HG03175 (cell line): ENCODE data around the gene GFOD1.
A peak's percentile ranks its signal among the peaks of the same experiment; 100 is the strongest.

Experiments used
- ATAC-seq: cut with Tn5 transposase; IDR thresholded peaks from one replicate; pipeline ENCODE4 v1.9.1; 2021; ENCODE audit warnings: mild to moderate bottlenecking, moderate library complexity; ENCODE audit not compliant: unreplicated experiment

GFOD1 gene

DNA sequence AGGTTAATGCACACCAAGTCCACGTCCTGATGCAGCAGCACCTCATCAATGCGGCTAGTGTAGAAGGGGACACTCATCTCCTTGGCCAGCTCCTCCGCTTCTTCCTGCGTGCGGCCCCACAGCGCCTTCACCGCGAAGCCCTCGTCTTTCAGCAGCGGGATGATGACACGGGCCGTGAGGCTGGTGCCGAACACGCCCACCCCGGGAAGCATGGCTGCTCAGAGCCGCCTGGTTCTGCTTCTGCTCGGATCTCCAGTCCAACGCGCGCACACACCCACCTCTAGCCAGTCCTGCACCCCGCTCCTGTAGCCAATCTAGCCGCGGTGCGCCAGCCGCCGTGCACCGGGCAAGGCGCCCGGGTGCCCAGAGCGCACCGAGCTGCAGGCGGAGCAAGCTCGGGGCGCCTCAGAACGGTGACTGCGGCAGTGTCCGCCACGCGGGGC is 700 bp downstream of the GFOD1 start:
- peak; percentile 38 for ATAC-seq

DNA sequence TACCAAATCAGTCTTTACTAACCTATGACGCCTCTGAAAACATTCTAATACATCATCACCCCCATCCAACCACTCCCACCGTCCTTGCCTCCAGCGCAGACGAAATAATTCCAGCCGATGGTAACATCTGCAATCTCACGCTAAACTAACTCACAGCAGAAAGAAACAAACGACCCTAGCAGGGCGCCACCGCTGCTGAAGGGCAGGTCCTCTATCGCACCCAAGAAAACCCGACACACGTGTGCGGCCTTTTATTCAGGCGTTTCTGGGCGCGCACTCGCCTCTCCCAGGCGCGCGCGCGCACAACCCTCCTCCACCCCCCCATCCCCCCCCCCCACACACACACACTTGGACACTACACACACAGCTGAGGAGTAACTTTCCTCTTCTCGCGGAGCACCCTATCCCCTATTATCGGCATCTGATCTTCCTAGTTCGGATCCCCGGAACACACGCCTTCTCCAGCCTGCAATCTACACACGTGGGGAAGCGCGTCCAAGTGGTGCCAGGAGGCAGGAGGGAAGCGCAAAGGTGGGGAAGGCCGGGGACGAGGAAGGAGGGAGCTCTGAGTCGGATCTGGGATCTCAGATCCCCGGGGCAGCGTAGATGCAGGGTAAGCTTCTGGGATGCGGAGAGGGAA is 1.4 kb downstream of the GFOD1 start:
- no peak for ATAC-seq

DNA sequence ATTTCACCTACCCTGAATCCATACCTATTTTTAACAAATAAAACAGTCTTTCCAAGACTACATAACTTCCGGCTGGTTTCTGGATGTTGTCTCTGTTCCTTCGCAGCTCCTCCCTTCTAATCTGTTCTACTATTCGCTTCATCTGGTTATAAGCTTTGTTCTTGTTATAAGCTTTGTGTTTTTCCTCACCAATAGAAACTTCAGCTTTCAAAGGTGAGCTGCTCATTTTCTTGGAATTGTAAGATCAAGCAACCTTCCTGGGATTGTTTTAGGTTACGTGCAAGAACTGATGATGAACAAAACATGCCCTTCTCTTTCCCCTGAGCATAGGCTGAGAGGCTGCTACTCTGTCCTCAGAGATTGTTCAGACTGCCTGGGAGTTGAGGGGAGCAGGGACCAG is 2.1 kb downstream of the GFOD1 start:
- no peak for ATAC-seq

DNA sequence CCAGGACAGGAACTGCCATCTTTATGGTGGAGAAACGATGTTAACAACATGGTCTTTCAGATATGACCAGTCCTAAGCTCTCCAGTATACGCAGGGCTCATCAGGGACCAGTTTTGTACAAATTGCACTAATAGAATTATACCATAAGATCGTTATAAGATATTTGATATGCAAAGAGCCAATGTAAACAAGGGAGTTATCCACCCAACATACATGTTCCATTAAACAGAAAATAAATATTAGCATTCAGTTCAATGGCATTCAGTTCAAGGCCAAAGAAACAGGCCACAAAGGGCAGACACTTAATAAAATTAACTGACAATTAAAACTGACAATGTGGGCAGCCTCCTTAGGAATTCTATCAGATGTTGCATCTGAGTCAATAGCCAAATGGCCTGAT is 2.6 kb downstream of the GFOD1 start:
- no peak for ATAC-seq

DNA sequence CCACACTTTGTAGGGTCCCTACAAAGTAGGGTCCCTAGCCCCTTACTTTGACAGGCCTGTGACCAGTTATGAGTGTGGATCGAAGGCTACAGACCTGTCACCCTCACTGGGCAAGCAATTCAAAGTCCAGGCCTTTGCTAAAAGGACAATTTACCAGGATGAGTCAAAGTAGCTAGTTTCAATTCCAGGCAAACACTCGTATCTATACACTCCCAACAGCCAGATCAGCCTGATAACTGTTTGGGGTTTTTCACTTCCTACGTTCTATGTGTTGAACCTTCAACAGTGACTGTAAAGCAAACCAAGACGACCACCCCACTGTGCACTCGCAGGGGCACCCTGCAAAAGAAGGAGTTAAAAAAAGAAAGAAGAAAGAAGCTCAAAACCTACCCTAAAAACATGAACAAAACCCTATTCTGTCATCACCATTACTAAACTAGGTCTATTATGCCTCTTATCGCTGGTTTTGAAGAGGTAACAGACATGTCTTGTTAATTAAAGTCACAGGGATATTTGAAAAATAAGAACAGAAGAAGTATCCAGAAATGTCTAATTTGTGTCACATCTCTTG is 3.2 kb downstream of the GFOD1 start:
- ATAC-seq = no peak

DNA sequence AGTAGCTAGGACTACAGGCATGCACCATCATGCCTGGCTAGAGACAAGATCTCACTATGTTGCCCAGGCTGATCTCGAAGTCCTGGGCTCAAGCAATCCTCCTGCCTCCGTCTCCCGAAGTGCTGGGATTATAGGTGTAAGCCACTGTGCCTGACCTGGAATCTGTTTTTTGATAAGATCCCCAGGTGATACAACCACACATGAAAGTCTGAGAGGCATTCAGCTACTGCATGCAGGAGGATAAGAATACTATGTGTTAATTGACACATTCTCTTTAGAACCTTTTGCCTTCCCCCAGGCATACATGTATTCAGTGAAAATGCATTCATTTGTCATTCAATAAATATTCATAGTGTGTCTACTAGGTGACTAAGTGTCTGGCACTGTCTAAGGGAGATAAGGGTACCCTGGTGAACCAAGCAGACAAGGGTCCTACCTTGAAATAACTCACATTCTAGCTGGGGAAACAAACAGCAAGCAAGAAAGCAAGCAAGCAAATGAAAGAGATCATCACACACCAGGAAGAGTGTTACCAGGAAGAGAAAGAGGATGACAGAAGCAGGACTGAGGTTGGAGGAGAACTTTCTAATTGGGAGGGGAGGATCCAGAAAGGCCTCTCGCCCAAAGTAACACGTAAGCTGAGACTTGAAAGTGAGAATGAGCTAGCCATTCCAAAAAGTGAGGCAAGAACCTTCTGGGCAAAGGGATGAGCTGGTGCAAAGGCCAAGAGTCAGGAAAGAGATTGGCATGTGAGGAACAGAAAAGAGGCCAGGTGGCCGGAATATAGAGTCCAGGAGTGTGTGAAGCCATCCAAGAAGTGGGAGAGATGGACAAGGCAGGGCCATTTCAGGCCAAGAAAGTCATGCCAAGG is 6.5 kb downstream of the GFOD1 start:
- ATAC-seq = no peak

DNA sequence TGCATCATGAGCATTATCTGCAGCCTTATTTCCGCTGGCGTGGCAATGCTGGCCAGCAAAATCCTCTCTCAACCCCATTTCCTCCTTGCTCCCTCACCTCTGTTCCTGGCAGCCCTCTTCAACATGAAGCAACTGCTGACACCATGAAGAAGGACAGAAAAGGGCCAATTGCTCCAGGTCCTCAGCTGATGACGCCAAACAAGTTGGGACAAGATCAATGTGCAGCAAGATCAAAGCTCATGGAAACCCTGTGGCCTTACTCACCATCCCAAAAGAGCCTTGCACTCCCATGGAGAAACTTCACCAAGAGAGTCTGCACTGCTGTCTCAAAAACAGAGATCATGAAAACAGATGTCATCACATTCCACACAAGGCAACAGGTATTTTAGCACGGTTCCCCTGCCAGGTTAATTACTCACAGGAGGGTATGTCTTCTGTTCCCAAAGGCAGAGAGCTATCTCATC is 7.4 kb downstream of the GFOD1 start:
- no peak for ATAC-seq

DNA sequence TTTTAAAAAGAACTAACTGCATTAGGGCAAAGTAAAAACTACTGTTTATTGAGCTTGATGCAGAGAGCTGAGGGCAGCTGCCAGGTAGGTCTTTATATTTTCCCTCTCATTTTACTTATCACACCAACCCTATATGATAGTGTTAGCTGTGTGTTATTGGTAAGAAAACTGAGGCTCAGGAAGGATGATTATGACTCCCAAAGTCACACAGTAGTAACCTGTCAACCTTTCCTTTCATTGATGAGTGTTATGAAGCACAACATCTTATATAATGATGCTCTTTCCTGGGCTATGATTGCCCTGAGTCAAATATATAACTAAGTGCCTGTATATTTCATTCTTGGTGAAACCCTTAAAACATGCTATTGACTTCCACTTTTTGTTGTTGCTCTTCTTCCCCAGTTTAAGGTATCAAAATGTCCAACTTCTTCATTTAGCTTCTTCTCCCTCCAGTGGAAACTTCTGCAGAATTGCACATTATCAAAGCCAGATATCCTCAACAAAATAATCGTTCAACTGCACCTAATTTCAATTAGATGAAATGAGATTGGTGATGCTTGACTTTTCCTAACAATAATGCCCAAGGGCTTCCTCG is 8.1 kb downstream of the GFOD1 start:
- no peak for ATAC-seq

DNA sequence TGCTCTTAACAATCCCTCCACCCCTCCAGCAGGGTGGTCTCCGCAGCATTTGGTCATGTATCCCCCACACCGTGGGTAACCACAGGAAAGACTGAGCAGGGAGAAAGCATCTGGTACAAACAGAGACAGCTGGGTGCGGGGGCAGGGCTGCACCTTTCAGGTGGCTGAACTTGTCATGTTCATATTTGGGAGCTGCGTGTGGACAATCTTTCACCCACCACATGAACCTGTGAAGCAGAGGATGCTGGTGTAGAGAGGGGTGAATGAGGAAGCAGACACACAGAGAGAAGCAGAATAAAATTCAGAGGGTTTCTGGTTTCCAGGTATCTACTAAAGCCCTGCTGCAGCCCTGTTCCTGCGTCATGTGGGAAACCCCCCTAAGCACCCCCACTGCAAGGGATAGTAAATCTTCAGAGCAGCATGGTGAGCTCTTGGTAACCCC is 8.9 kb downstream of the GFOD1 start:
- no peak for ATAC-seq

DNA sequence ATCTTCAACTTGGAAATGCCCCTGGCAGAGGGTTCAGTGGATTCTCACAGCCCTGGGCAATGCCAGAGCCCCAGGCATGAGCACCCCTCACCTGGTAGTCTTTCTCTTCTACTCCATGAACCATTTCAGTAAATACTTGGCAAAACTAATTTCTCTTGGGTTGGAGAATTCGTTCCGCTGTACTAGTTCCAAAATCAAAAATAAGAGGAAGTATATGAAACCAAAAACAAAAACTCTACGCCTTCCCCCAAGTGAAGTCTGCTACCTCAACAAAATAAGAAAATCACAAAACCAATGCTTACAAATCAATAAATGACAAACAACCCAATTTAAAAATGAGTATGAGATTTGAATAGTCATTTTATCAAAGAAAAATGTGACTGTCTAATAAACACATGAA is 12.6 kb downstream of the GFOD1 start:
- no peak for ATAC-seq

DNA sequence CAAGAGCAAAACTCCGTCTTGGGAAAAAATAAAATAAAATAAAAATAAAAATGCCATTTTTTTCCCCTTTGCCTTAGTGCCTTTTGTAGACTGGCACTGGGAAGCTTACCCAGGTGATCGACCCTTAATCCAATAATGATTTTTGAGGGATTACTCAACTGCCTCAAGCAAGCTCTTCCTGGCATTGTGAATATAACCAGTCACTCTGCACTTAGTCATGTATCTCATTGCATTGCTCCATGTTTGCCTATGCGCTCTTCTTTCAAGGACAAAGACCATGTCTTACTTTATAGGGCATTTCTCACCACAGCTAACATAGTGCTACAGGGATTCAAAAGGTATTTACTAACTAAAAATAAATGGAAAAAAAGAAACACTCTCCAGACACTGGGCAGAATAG is 13.0 kb downstream of the GFOD1 start:
- no peak for ATAC-seq

DNA sequence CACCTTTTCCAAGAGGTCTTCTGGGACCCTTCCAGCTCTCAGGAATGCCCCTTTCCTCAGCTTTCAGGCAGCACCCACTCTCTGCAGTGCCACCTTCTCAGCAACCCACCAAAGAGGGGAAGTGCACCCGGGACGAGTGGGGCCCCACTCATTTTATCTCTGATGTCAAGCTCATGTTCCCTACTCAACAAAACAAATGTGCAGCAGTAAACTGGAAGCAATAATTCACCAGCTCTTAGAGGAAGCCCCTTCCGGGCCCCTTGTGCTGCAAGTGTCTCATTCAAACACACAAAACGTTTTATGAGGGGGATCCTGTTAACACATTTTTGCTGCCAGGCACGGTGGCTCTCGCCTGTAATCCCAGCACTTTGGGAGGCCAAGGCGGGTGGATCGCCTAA is 13.6 kb downstream of the GFOD1 start:
- no peak for ATAC-seq

DNA sequence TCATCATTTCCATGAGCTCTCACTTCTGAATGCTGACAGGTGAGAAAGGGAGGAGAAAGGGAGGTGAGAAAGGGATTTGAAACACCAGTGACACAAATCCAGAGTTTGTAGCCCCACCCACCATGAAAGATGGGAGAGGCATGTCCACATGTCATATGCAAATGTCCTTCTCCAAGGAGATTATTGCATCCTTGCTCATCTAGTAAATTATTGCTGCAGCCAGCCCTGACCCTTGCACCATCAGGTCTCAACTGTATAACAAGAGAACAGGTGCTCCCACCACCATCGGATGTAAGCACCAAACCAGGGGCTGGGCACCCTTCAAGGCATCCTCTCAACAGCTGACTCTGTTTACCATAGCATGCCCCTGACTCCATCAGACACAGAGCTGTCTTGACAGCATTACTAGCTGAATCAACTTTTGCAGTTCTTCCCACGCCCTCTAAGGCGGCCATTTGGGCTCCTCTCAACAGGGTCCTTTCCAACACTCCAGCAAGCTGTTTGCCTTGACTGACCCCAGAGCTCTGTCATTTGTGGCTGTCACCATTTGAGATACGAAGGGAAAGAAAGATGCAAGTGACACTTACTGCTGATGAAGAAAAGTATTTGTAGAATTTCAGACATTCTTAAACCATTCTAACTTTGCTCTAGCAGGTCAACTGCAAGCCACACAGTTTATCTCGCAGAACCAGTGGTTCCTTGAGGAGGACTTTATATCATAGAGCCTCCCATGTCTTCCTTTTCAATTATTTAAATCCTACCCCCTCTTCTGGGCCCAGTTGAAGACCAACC is 14.2 kb downstream of the GFOD1 start:
- no peak for ATAC-seq

DNA sequence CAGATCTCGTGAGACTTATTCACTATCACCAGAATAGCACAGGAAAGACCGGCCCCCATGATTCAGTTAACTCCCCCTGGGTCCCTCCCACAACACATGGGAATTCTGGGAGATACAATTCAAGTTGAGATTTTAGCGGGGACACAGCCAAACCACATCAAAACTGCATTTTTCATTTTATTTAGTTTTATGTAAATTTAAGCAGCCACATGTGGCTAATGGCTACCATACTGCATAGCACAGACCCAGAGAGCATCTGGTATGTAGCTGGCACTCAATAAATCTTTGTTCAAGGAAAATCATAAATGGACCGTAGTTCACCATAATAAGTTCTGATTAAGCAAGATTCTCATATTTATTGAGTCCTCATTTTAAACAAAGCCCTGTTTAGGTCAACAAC is 15.3 kb downstream of the GFOD1 start:
- no peak for ATAC-seq

DNA sequence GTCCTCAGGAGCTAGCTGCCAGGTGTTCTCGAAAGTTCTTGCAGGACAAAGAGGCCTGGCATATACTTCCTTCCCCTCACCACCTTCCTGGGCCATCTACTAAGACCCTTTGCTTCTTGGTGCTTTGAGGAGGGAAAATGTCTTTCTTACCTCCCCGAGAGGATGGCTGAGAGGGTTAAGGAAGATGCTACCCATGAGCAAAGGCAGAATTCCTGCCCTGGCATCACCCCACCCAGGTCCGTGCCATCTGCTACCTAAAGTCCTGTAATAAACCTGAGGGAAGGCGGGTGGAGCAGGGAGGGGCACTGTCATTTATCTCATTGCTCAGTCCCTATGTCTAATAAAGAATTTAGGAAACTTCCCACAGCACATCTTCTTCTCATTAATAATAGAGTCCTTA is 16.2 kb downstream of the GFOD1 start:
- ATAC-seq = no peak

DNA sequence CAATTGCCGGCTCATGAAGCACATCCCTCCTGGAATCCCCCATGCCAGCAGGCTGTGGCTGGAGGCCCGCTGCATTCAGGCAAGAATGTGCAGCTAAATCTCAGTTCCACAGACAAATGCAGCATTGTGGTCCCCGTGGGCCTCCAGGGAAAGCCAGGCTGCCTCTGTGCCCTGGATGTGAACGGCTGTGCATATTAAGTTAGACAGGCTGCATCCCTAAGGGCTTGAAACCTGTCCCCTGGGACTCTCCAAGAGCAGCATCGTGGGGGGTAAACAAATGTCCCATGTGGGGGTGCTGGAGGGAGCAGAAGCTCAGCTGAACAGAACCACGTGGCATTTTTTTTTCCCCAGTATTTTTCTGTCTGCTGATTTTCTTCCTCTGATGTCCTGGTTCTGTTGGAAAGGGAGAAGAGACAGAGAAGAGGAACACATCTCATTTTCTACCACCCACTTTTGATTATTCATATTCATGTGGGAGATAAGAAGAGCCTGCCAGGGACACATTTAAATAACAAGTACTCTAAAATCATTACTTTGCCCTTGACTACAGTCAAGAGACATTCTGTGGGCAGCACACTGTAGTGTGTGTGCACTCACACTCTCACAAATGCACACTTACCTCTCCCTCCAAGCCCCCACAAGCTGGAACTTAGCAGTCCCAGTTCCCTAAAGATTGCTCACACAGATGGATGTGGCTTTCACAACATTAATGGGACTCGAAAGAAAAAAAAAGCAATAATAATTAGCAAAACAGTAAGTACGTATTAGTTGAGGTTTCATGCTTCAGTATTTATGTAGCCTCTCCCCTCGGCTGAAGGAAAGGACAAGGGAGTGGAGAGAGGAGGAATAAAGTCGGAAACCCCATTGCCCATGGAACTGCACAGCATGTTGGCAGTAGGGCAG is 16.9 kb downstream of the GFOD1 start:
- no peak for ATAC-seq

DNA sequence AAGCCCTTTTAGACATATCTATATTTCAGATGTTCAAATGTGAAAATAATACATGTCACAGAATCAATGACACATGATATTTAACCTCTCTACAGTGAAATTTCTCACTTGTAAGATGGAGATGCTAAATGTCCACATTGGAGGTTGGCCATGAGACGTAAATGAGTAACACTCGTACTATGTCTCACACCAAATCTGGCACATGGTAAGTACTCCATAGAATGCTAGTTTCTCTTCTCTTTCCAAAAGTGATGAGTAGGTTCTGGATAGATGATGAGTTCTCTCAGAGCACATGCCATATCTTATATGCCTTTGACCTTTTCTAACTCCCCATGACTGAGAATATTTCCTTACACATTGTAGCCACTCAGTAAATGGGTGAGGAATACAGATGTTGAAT is 17.7 kb downstream of the GFOD1 start:
- ATAC-seq = no peak

DNA sequence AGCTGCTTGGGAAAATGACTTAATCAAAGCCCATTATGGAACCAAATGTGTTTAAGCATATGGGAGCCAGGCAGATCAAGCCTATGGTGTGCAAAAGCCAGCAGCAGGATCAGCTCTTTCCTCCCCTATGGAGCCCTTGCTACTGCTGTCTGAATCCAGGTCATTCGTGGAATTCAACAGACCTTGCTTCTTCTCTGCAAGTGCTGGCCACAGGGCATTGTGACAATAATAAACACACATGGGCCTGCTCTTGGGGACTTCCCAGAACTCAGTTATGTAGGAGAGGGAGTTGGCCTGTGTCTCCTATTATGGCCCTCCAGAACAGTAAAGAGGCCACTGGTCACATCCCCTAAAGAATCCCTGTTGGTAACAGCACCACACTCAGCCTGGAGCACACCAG is 18.6 kb downstream of the GFOD1 start:
- no peak for ATAC-seq

DNA sequence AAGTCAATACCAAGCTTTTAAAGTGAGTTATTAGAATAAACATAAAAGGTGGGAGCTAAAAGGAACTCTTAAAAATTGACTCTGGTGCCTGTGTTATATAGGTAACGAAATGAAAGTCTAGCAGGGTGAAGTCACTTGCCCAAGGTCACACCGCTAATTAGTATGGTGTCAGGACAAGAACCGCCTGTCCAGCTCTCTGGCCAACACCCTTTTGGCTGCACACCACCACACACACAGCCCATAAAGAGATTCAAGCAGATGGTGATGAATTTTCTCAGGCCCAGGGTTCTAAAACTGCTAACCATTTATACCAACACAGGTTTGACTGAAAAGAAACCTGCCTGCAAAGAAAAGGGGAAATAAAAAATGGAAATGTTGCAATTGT is 20.2 kb downstream of the GFOD1 start:
- ATAC-seq = no peak
